ENCODE data around the gene VEGFD.

- no peak for TF ChIP-seq CTCF (IDR thresholded peaks at IDR 0.05; ENCODE audit: low read length)
- no peak for TF ChIP-seq EZH2 (optimal IDR thresholded peaks at IDR 0.05; ENCODE audit: low read depth, low read length)
Measured at GRCh38 chrX:15404401-15405096, 20.3 kb upstream of the VEGFD start.
